ENCODE measurements around the gene TRIP4. TPM values are rescaled to one million over a fixed set of nuclear protein-coding genes. Genes with fewer than 3 reads are reported as not detected.
"Not testable (repeated sequence)": the region's sequence is repeated elsewhere in the genome, so short reads cannot be mapped to it uniquely, and the experiment has no call there.

Gene TRIP4
- total and polyA plus RNA-seq, 8 donors: 23.0 to 47.4 (median 41.1) TPM

GRCh38 chr15:64381000-64381751, 6.5 kb upstream of the TRIP4 start, which contains the start of gene PCLAF:
PCLAF (minus strand) TSS chr15:64381441; CDS start chr15:64381371, 70 bp downstream.
- peak within 1 kb of the TSS; percentile 49 to 62 for H3K4me3 ChIP-seq
- H3K27ac ChIP-seq: no peak within 1 kb of the TSS
- peaks cover 0 to 17% of the 10 kb centered on the region in 2 donors for H3K4me1 ChIP-seq
- intact Hi-C loops (cut with DNase I): no loop called here
- no peaks in the 10 kb centered on the region for H3K36me3 ChIP-seq
- ATAC-seq: peak; percentile 100
- no peaks in the 10 kb centered on the region for H3K9me3 ChIP-seq
- TF ChIP-seq, protein P1, sequence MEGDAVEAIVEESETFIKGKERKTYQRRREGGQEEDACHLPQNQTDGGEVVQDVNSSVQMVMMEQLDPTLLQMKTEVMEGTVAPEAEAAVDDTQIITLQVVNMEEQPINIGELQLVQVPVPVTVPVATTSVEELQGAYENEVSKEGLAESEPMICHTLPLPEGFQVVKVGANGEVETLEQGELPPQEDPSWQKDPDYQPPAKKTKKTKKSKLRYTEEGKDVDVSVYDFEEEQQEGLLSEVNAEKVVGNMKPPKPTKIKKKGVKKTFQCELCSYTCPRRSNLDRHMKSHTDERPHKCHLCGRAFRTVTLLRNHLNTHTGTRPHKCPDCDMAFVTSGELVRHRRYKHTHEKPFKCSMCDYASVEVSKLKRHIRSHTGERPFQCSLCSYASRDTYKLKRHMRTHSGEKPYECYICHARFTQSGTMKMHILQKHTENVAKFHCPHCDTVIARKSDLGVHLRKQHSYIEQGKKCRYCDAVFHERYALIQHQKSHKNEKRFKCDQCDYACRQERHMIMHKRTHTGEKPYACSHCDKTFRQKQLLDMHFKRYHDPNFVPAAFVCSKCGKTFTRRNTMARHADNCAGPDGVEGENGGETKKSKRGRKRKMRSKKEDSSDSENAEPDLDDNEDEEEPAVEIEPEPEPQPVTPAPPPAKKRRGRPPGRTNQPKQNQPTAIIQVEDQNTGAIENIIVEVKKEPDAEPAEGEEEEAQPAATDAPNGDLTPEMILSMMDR (IDR thresholded peaks at IDR 0.05): no peak
- no peaks in the 10 kb centered on the region for H3K27me3 ChIP-seq
- peak; percentile 92 to 98 (median 96) for DNase-seq

DNA sequence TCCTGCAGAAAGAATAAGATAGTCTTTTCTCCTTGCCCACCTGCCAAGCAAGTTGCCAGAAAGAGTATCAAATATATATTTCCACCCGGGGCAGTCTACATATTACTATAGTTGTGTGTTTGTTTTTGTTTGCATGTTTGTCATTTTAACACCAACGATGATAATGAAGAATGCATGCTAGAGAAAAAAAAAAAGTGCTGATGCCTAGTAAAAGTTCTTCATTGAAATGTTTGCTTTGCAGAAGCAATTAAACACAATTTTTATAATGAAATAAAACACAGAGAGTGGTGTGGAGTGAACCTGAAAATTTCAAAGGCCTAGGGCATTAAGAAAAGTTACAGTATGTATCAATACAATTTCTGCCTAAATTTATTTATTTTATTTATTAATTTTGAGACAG, 3.9 kb upstream of the TRIP4 start:
- Histone ChIP-seq H3K4me3 (no peak overlapping the region), H3K27ac (no peak overlapping the region), H3K9me3 (no peaks in the 10 kb centered on the region), H3K36me3 (no peaks in the 10 kb centered on the region), H3K4me1 (peaks cover 10 to 25% of the 10 kb centered on the region in 2 donors), H3K27me3 (no peaks in the 10 kb centered on the region)
- no peak for ATAC-seq
- DNase-seq: no peak
- intact Hi-C loops (cut with DNase I): no loop called here
- TF ChIP-seq, protein P1 (IDR thresholded peaks at IDR 0.05): no peak

DNA sequence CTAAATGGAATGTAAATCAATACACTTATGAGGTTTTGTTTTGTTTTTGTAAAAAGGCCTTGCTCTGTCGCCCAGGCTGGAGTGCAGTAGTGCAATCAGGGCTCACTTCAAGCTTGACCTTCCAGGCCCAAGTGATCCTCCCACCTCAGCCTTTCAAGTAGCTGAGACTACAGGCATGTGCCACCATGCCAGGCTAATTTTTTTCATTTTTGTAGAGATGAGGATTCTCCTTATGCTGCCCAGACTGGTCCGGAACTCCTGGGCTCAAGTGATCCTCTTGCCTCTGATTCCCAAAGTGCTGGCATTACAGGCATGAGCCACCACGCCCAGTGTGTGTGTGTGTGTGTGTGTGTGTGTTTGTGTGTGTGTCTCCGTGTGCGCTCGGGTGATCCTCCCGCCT, 1.3 kb upstream of the TRIP4 start:
- no peaks in the 10 kb centered on the region for H3K27me3 ChIP-seq
- no peaks in the 10 kb centered on the region for H3K36me3 ChIP-seq
- intact Hi-C loops (cut with DNase I): no loop called here
- peaks cover 13 to 23% of the 10 kb centered on the region in 2 donors for H3K4me1 ChIP-seq
- no peak overlapping the region for H3K27ac ChIP-seq
- ATAC-seq: no peak
- H3K4me3 ChIP-seq: no peak overlapping the region
- no peaks in the 10 kb centered on the region for H3K9me3 ChIP-seq
- no peak for DNase-seq
- TF ChIP-seq, protein P1 (IDR thresholded peaks at IDR 0.05): no peak

DNA sequence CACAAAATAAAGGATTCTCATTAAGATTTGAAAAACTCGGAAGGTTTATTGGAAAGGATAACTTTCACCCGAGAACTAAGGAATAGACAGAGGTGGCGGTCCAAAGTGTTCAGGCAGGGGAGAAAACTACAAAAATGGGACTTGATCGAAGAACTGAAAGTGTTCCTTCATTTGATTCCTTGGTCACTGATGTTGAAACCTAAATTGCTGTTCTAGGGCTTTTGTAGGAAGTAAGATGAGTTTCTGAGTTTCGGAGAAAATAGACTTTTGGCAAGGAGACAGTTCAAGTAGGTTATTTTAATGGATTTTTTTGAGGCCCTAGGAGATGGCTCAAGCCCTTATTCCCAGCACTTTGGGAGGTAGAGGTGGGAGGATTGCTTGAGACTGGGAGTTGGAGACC, 1.4 kb downstream of the TRIP4 start:
- intact Hi-C loops (cut with DNase I): no loop called here
- H3K27ac ChIP-seq: no peak overlapping the region

DNA sequence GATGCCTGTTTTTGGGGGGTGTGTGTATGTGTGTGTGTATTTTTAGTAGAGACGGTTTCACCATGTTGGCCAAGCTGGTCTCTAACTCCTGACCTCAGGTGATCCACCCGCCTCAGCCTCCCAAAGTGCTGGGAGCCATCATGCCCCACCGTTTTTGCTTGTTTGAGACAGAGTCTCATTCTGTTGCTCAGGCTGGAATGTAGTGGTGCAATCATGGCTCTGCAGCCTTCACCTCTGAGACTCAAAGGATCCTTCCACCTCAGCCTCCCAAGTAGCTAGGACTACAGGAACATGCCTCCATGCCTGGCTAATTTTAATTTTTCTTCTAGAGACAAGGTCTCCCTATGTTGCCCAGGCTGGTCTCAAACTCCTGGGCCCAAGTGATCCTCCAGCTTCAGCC, 4.8 kb downstream of the TRIP4 start:
- H3K36me3 ChIP-seq: peaks cover 6 to 47% of the 10 kb centered on the region in 2 donors
- H3K9me3 ChIP-seq; H3K27ac ChIP-seq; ATAC-seq; intact Hi-C loops (cut with DNase I); DNase-seq; H3K4me3 ChIP-seq; H3K27me3 ChIP-seq: not testable (repeated sequence)
- H3K4me1 ChIP-seq: peaks cover 8 to 16% of the 10 kb centered on the region in 2 donors

More for the DNA sequence above, 1.4 kb downstream of the TRIP4 start:
- TF ChIP-seq, protein P1 (IDR thresholded peaks at IDR 0.05): no peak
- Histone ChIP-seq H3K4me3 (peak overlapping the region in 1 of 2 donors; percentile 73), H3K27me3 (no peaks in the 10 kb centered on the region), H3K4me1 (peaks cover 13 to 16% of the 10 kb centered on the region in 2 donors), H3K36me3 (peaks cover 0 to 12% of the 10 kb centered on the region in 2 donors), H3K9me3 (no peaks in the 10 kb centered on the region)
- no peak for DNase-seq
- no peak for ATAC-seq
